K562 treated with DMSO at 1 percent for 24 hours (cell line): ENCODE results near the gene SGPP1. TPM values are rescaled to one million over a fixed set of nuclear protein-coding genes. Genes with fewer than 3 reads are reported as not detected.

Experiments
- total RNA-seq: library from RNA; unstranded; fragments of 300-600 nt; gene quantifications from 2 replicates; pipeline ENCODE4 v1.2.3, GENCODE V29; 2022; ENCODE audit warnings: low read depth; ENCODE audit not compliant: insufficient read depth

Gene SGPP1, protein sequence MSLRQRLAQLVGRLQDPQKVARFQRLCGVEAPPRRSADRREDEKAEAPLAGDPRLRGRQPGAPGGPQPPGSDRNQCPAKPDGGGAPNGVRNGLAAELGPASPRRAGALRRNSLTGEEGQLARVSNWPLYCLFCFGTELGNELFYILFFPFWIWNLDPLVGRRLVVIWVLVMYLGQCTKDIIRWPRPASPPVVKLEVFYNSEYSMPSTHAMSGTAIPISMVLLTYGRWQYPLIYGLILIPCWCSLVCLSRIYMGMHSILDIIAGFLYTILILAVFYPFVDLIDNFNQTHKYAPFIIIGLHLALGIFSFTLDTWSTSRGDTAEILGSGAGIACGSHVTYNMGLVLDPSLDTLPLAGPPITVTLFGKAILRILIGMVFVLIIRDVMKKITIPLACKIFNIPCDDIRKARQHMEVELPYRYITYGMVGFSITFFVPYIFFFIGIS
- 9.4 and 11.7 TPM in 2 replicates for total RNA-seq

GRCh38 chr14:63727736-63728728, at the start of gene SGPP1:
TSS of gene SGPP1 (minus strand) at chr14:63728065. CDS start at chr14:63727944, 121 bp downstream.

DNA sequence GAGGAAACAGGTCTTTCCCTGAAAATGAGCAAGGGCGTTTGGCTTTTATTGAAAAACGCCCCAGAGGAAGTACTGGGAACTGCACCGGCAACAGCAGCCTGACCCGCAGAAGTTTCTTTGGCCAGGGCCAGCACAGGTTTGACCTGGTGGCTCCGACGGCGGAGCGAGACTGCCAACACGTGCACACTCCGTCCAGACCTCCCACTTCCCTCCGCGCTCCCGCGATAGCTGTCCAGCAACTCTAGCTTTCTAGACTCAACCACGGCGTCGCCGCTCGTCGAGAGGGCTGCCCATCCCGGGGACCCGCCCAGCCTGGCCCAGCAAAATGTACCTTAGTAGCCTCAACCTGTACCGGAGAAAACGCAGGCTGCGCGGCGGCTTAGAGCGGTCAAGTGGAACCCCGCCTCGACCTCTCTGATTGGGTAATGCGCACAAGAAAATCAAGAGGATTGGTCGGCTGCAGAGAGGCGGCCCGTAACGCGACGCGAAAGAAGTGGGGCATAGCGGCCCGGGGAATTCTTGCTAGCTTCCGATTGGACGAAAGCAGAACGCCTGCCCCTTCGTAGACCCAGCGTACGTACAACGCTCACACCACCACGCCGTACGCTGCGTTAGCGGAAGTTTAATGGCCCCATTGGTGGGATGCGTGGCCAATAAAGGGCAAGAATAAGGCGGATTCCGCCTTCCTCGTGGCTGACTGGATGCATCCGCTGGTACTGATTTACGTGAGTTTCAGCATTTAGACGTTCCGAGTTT, 86.2 kb downstream of the SGPP1 start, which contains the start of gene WDR89:
WDR89 (minus strand) TSS at position 399 of the 756 bp plus-strand sequence. CDS start 41,929 bp downstream, outside the sequence.

Other genes starting within 250 kb of the SGPP1 start
- gene PPP2R5E, start 184.7 kb downstream of the SGPP1 start, total RNA-seq = 19.1 and 20.2 TPM in 2 replicates
- 2.0 and 3.6 TPM in 2 replicates for gene WDR89, start 86.2 kb downstream of the SGPP1 start, total RNA-seq
- 1.00 and 1.7 TPM in 2 replicates for gene SYNE2, start 124.9 kb upstream of the SGPP1 start, total RNA-seq